Breast epithelium (tissue), 4 donors: ENCODE results near the gene ASPDH. TPM values are rescaled to one million over a fixed set of nuclear protein-coding genes. Genes with fewer than 3 reads are reported as not detected.
"Not testable (repeated sequence)": the region's sequence is repeated elsewhere in the genome, so short reads cannot be mapped to it uniquely, and the experiment has no call there.

Experiments used
- DNase-seq, 2 donors: peaks; one replicate each; pipeline ENCODE4 v3.0.0-alpha.2; 2019; ENCODE audit warnings: low spot score in 2 of 2
- H3K27ac ChIP-seq, 2 donors: fragments of 200-600 bp; sonication (generic) in 1 of 2; one replicate each; pipeline ENCODE4 v1.5.1; 2016 to 2019; ENCODE audit warnings: mild to moderate bottlenecking in 1 of 2
- H3K27me3 ChIP-seq, 2 donors: fragments of 200-600 bp; sonication (generic) in 1 of 2; one replicate each; pipeline versions ENCODE4 v1.5.1 to v1.6.0; 2017 to 2019; ENCODE audit warnings: control low read depth in 1 of 2, mild to moderate bottlenecking in 1 of 2
- H3K36me3 ChIP-seq: fragments of 200-600 bp; one replicate; pipeline ENCODE4 v1.5.1; 2019
- H3K4me1 ChIP-seq, 2 donors: fragments of 200-600 bp; sonication (generic); one replicate each; pipeline ENCODE4 v1.5.1; 2016 to 2019; ENCODE audit warnings: control low read depth in 1 of 2
- H3K4me3 ChIP-seq, 3 donors: fragments of 200-600 bp; sonication (generic); 1 replicate in 2 of 3; 2 replicates in 1 of 3; pipeline ENCODE4 v1.5.1; 2016 to 2019; ENCODE audit warnings: mild to moderate bottlenecking in 3 of 3, moderate library complexity in 2 of 3
- H3K9me3 ChIP-seq, 2 donors: fragments of 200-600 bp; sonication (generic) in 1 of 2; one replicate each; pipeline ENCODE4 v1.5.1; 2016 to 2019; ENCODE audit warnings: control low read depth in 1 of 2
- CTCF ChIP-seq, 3 donors: fragments of 450-650 bp; IDR thresholded peaks; one replicate each; pipeline ENCODE4 v1.5.1; 2016 to 2017; ENCODE audit warnings: antibody characterized with exemption in 3 of 3, mild to moderate bottlenecking in 3 of 3, moderate library complexity in 3 of 3
- POLR2A ChIP-seq: fragments of 450-650 bp; IDR thresholded peaks from one replicate; pipeline ENCODE4 v1.6.1; 2016; ENCODE audit warnings: antibody characterized with exemption, mild to moderate bottlenecking, moderate library complexity
- POLR2AphosphoS5 ChIP-seq, 3 donors: sonication (generic); formaldehyde crosslinking; IDR thresholded peaks; one replicate each; pipeline ENCODE4 v1.6.1; 2017; ENCODE audit warnings: antibody characterized with exemption in 3 of 3
- intact Hi-C: fragments of 100-400 bp; cut with DNase I; formaldehyde crosslinking; loops from one replicate; pipeline ENCODE4 v1.15.1; 2023; ENCODE audit warnings: low total_unique reads
- total RNA-seq, 3 donors: library from RNA; depleted of rRNA; stranded (reverse); fragments of >200 nt; gene quantifications; one replicate each; pipeline ENCODE4 v1.1.0, GENCODE V29; 2016

The ASPDH gene
- total RNA-seq, 3 donors from 2014 or later = not detected

GRCh38 chr19:50536662-50537305, 23.1 kb upstream of the ASPDH start:
- intact Hi-C loops = no loop called here
- no peak for DNase-seq

DNA sequence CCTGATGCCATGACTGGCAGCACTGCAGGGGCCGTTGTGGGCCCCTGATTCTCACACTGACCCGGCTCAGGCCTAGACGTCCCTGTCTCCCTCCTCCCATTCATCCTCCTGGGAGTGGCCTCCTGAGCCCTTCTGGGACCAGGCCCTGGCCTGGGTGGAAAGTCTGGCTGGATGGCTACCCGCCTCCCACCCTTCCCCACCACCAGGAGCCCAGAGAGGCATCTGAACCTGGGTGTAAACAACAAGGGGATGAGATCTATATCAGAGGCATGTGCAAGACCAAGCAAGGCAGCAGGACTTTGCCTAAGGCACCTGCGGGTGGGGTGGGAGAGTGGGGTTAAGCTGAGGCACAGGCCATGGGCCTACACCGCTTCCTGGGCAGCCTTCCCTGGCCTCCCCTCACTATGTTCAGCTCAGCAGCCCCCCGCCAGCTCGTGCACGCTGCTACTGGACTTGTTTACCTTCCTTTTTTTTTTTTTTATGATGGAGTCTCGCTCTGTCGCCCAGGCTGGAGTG, 22.0 kb upstream of the ASPDH start:
- Histone ChIP-seq H3K27ac (no peak overlapping the region), H3K4me1 (no peaks in the 10 kb centered on the region), H3K4me3 (no peak overlapping the region), H3K36me3 (no peaks in the 10 kb centered on the region), H3K9me3 (peaks cover 4 to 15% of the 10 kb centered on the region in 2 donors), H3K27me3 (peaks cover 0 to 10% of the 10 kb centered on the region in 2 donors)
- intact Hi-C loops = no loop called here
- DNase-seq = no peak
- no peak for TF ChIP-seq POLR2AphosphoS5 (IDR thresholded peaks at IDR 0.05)
- TF ChIP-seq CTCF (IDR thresholded peaks at IDR 0.05) = no peak
- no peak for TF ChIP-seq POLR2A

More at GRCh38 chr19:50536662-50537305, 23.1 kb upstream of the ASPDH start:
- no peak for TF ChIP-seq POLR2A
- TF ChIP-seq POLR2AphosphoS5 (IDR thresholded peaks at IDR 0.05) = no peak
- TF ChIP-seq CTCF (IDR thresholded peaks at IDR 0.05) = no peak
- Histone ChIP-seq H3K4me1 (no peaks in the 10 kb centered on the region), H3K4me3 (no peak overlapping the region), H3K27ac (no peak overlapping the region), H3K27me3 (peaks cover 0 to under 1% of the 10 kb centered on the region in 2 donors), H3K36me3 (no peaks in the 10 kb centered on the region), H3K9me3 (peaks cover 4 to 15% of the 10 kb centered on the region in 2 donors)

DNA sequence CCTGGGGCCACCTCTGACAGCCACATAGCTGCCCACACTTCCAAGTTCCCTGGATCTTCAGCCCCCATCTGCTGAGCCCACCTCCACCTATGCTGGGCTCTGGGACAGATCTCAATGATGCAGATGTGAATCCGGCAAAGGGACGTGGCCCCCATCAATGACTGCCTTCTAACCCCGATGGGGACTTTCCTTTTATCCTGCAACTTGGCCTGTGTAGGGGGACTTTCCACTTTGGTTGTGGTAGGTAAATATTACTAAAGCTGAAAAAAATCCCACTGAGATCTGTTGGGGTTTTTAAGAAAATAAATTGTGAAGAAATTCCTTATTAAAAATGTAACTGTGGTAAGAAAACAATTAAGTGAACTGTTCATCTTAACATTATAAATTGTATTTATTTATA, 20.8 kb upstream of the ASPDH start:
- Histone ChIP-seq H3K4me1 (no peaks in the 10 kb centered on the region), H3K9me3 (peaks cover 4 to 15% of the 10 kb centered on the region in 2 donors), H3K27me3 (peaks cover 0 to 21% of the 10 kb centered on the region in 2 donors), H3K27ac (no peak overlapping the region), H3K36me3 (no peaks in the 10 kb centered on the region), H3K4me3 (no peak overlapping the region)
- DNase-seq = no peak
- intact Hi-C loops = no loop called here
- TF ChIP-seq CTCF (IDR thresholded peaks at IDR 0.05) = no peak
- no peak for TF ChIP-seq POLR2A
- no peak for TF ChIP-seq POLR2AphosphoS5 (IDR thresholded peaks at IDR 0.05)

DNA sequence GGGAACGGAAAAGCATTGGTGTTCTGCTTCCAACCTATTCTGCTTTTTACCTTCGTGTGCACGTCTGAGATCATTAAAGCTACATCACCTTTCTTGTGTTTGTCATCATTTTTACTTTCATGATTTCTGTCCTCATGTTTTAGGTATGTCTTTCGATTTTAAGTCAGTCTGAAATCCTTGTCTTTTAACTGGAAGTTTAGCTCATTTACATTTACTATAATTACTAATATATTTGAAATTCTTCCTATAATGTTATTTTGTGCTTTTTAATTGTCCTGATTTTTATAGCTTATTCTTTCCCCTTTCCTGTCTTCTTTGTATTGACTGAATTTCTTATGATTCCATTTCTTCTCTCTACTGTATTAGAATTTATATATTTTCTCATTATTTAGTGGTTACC, 19.2 kb upstream of the ASPDH start:
- TF ChIP-seq POLR2AphosphoS5 (IDR thresholded peaks at IDR 0.05) = no peak
- no peak for DNase-seq
- intact Hi-C loops = no loop called here
- H3K27me3 ChIP-seq = peaks cover 0 to 23% of the 10 kb centered on the region in 2 donors
- H3K9me3 ChIP-seq = peaks cover 4 to 15% of the 10 kb centered on the region in 2 donors
- H3K4me3 ChIP-seq = no peak overlapping the region
- H3K27ac ChIP-seq = no peak overlapping the region
- H3K36me3 ChIP-seq = no peaks in the 10 kb centered on the region
- H3K4me1 ChIP-seq = no peaks in the 10 kb centered on the region

- H3K4me1 ChIP-seq = no peaks in the 10 kb centered on the region
- no peak overlapping the region for H3K4me3 ChIP-seq
- no peaks in the 10 kb centered on the region for H3K36me3 ChIP-seq
- no peak for DNase-seq
- H3K27me3 ChIP-seq = peaks cover 0 to 23% of the 10 kb centered on the region in 2 donors
- no peak overlapping the region for H3K27ac ChIP-seq
- intact Hi-C loops = no loop called here
- H3K9me3 ChIP-seq = peaks cover 4 to 15% of the 10 kb centered on the region in 2 donors
- TF ChIP-seq POLR2AphosphoS5 (IDR thresholded peaks at IDR 0.05) = no peak
Observed at GRCh38 chr19:50531171-50531612, 17.5 kb upstream of the ASPDH start.

- H3K36me3 ChIP-seq, H3K4me3 ChIP-seq, H3K27ac ChIP-seq, intact Hi-C loops, H3K9me3 ChIP-seq, DNase-seq, H3K4me1 ChIP-seq: not testable (repeated sequence)
- H3K27me3 ChIP-seq = peaks cover 0 to 23% of the 10 kb centered on the region in 2 donors
Observed at GRCh38 chr19:50528052-50528451, 14.3 kb upstream of the ASPDH start.
